GM18858 (cell line): ENCODE measurements around the gene PRPF6.
"Not testable (repeated sequence)": the region's sequence is repeated elsewhere in the genome, so short reads cannot be mapped to it uniquely, and the experiment has no call there.

Experiments
- ATAC-seq: cut with Tn5 transposase; IDR thresholded peaks from one replicate; pipeline ENCODE4 v1.9.1; 2021; ENCODE audit not compliant: unreplicated experiment

PRPF6 gene

GRCh38 chr20:63973160-63973479 lies 7.8 kb upstream of the PRPF6 start:
- ATAC-seq, result no peak

- no peak for ATAC-seq
Observed at GRCh38 chr20:63973636-63974401, 7.1 kb upstream of the PRPF6 start.

GRCh38 chr20:63974402-63975200 lies 6.3 kb upstream of the PRPF6 start:
- no peak for ATAC-seq

- not testable (repeated sequence) for ATAC-seq
Observed at GRCh38 chr20:63976511-63976910, 4.4 kb upstream of the PRPF6 start.

GRCh38 chr20:63976980-63977738 lies 3.8 kb upstream of the PRPF6 start:
- no peak for ATAC-seq

GRCh38 chr20:63977739-63978276 lies 3.1 kb upstream of the PRPF6 start:
- ATAC-seq, result no peak

GRCh38 chr20:63978319-63979228 lies 2.4 kb upstream of the PRPF6 start:
- ATAC-seq, result no peak

- no peak for ATAC-seq
Observed at GRCh38 chr20:63979229-63979556, 1.7 kb upstream of the PRPF6 start.

- ATAC-seq, result no peak
Observed at GRCh38 chr20:63979557-63980316, 1.2 kb upstream of the PRPF6 start, which contains the start of gene SAMD10. Gene SAMD10 (minus strand): TSS chr20:63979642. CDS start chr20:63979467, 175 bp downstream.

- ATAC-seq, result no peak
Observed at GRCh38 chr20:63980317-63980805, 571 bp upstream of the PRPF6 start.

GRCh38 chr20:63982937-63983336 lies 2.0 kb downstream of the PRPF6 start:
- ATAC-seq, result no peak

- ATAC-seq, result no peak
Observed at GRCh38 chr20:64000906-64001305, 20.0 kb downstream of the PRPF6 start.

GRCh38 chr20:64001607-64002011 lies 20.7 kb downstream of the PRPF6 start:
- no peak for ATAC-seq

- no peak for ATAC-seq
Observed at GRCh38 chr20:64003960-64004725, 23.2 kb downstream of the PRPF6 start.

- no peak for ATAC-seq
Observed at GRCh38 chr20:64005394-64005793, 24.5 kb downstream of the PRPF6 start.

GRCh38 chr20:64006490-64006889 lies 25.6 kb downstream of the PRPF6 start:
- ATAC-seq, result no peak

GRCh38 chr20:64006902-64007301 lies 26.0 kb downstream of the PRPF6 start:
- ATAC-seq, result no peak

GRCh38 chr20:64009811-64010387 lies 29.0 kb downstream of the PRPF6 start:
- no peak for ATAC-seq
